ENCODE data around the gene ZNF618.

The ZNF618 gene

GRCh38 chr9:114046237-114046755 lies 170.2 kb downstream of the ZNF618 start:
- H3K27ac ChIP-seq: no peak overlapping the region

GRCh38 chr9:114046875-114047274 lies 170.8 kb downstream of the ZNF618 start:
- Histone ChIP-seq H3K27ac (no peak overlapping the region), H3K4me3 (no peak overlapping the region)

More at GRCh38 chr9:114046237-114046755, 170.2 kb downstream of the ZNF618 start:
- H3K4me3 ChIP-seq: no peak overlapping the region

DNA sequence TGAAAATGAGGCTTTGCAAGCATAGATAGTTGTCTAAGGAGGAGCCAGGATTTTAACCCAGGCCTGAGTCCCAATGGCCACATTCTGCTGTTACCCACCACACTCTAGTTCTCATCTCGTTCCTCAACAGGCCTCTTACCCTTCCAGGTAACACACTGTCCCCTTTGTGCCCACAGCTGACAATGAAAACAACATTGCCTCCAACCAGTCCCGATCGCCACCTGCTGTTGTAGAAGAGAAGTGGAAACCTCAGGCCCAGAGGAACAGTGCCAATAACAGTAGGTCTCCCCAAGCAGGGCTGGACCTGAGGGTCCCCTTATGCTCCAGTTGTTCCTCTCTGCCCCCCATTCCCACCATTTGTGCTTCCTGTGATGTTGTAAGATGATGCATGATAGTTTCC lies 171.6 kb downstream of the ZNF618 start:
- Histone ChIP-seq H3K4me3 (no peak overlapping the region), H3K27ac (no peak overlapping the region)

DNA sequence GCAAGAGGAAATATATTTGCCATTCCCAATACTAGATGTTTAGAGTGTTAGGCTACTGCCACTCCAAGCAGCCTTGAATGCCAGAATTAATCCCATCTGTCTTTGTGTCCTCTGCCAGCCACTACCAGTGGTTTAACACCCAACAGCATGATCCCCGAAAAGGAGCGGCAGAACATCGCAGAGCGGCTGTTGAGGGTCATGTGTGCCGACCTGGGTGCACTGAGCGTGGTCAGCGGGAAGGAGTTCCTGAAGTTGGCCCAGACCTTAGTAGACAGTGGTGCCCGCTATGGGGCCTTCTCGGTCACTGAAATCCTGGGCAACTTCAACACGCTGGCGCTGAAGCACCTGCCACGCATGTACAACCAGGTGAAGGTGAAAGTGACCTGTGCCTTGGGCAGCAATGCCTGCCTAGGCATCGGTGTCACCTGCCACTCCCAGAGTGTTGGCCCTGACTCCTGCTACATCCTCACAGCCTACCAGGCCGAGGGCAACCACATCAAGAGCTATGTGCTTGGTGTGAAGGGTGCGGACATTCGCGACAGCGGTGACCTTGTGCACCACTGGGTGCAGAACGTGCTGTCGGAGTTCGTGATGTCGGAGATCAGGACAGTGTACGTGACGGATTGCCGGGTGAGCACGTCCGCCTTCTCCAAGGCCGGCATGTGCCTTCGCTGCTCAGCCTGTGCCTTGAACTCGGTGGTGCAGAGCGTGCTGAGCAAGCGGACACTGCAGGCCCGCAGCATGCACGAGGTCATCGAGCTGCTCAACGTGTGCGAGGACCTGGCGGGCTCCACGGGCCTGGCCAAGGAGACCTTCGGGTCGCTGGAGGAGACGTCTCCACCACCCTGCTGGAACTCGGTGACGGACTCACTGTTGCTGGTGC lies 172.7 kb downstream of the ZNF618 start:
- H3K4me3 ChIP-seq: no peak overlapping the region

DNA sequence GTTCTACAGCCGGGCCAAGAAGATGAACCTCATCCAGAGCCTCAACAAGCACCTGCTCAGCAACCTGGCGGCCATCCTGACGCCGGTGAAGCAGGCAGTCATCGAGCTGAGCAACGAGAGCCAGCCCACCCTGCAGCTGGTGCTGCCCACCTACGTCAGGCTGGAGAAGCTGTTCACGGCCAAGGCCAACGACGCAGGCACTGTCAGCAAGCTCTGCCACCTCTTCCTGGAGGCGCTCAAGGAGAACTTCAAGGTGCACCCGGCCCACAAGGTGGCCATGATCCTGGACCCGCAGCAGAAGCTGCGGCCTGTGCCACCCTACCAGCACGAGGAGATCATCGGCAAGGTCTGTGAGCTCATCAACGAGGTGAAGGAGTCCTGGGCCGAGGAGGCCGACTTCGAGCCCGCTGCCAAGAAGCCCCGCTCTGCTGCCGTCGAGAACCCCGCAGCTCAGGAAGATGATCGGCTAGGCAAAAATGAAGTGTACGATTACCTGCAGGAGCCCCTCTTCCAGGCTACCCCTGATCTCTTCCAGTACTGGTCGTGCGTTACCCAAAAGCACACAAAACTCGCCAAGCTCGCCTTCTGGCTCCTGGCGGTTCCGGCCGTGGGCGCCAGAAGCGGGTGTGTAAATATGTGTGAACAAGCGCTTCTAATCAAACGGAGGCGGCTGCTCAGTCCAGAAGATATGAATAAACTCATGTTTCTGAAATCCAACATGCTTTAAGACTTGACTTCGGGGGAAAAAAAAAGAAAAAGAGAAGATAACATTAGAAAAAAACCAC lies 173.5 kb downstream of the ZNF618 start:
- Histone ChIP-seq H3K27ac (no peak overlapping the region), H3K4me3 (no peak overlapping the region)

More for the DNA sequence above, 172.7 kb downstream of the ZNF618 start:
- no peak overlapping the region for H3K27ac ChIP-seq

- H3K27ac ChIP-seq: no peak overlapping the region
- H3K4me3 ChIP-seq: no peak overlapping the region
These were observed 174.1 kb downstream of the ZNF618 start for GRCh38 chr9:114050226-114050568.

DNA sequence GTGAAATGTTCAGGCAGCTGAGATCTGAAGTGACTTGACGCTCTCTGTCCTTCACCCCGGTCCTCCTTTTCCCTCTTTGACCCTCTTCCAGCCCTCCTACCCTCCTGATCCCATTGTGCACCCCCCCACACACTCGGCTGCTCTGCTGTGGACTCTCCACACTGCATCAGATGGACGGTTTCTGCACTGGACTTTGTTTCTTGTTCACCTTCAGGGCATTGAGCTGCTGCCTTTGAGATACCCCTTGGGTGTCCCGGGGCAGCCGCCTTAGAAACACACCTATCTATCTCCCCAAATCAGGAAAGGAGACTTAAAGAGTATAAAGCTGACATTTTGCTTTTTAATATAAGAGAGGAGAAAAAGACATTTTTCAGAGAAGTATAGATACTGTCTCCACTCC lies 174.5 kb downstream of the ZNF618 start:
- Histone ChIP-seq H3K27ac (no peak overlapping the region), H3K4me3 (no peak overlapping the region)

- Histone ChIP-seq H3K27ac (no peak overlapping the region), H3K4me3 (no peak overlapping the region)
These were observed 175.2 kb downstream of the ZNF618 start for GRCh38 chr9:114051281-114051680.

DNA sequence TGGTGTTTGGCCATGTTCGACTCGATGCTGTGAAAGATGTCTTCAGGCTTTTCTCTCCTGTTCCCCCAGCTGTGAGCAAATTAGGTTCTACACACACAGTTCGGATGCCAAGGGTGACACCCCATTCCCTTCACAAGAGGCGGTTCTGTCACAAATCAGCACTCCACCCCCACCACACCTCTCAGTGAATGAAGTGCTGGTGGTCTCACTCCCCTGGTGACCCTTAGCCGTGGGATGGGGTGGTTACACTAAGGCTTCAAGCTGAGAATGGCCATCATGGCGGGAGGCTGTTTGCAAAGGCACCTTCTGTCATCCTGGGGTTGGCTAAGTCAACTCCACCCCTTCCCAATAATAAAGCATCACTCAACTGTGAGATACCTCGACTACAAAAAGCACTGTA lies 175.6 kb downstream of the ZNF618 start:
- Histone ChIP-seq H3K4me3 (no peak overlapping the region), H3K27ac (no peak overlapping the region)

DNA sequence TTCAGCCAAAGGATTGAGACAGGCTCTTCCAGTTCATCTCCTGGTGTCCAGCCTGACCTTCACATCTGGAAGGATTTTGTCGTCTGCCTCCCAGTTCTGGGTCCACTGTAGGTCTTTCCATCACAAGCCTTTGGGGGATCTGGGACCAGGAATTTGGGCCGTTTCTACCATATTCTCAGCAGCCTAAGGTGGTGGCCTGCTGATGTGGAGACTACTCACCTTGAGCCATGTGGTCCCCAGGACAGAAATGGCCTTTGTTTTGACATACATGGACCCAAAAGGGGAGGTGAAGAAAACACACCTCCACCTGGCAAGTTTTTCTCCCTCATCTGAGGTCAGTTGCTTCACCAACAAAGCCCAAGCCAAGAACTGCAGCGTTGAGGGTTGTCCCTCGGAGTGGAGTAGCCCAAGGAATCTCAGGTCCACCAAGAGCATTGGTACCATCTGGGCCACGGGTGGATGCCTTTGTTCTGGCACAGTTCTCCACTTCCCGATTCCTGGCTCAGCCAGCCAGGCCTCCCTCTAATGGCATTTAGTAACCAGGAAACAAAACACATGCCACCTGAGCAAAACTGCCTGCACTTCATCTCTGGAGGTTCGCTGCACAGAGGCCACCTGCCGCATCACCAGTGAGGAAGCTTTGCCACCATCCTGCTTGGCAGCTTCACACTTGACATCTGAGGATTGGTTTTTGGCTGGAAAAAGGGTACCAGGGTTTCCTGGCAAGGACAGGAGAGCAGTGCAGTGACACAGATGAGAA lies 177.3 kb downstream of the ZNF618 start:
- Histone ChIP-seq H3K4me3 (no peak overlapping the region), H3K27ac (no peak overlapping the region)

DNA sequence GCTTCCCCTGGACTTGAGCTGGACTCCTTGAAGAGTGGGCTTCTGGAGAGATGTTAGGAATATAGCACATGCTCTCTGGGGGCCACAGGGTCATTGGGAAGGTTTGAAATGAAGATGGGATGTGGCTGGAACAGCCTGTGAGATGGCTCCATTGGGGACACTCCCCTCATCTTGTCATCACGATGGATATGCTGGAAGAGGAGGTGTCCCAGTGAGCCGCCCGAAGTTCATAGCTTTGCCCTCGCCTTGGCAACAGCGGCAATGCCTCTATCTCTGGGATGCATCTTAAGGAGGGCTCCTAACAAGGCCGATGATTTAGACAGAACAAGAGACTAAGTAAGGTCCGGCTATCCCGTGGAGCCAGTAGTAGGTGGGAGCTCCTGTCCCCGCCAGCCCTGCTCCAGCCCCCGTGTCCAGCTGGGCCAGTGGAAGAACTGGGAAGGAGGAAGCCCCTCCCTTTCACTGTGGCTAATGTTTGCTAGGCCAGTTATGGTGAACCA lies 178.1 kb downstream of the ZNF618 start:
- Histone ChIP-seq H3K4me3 (no peak overlapping the region), H3K27ac (no peak overlapping the region)

DNA sequence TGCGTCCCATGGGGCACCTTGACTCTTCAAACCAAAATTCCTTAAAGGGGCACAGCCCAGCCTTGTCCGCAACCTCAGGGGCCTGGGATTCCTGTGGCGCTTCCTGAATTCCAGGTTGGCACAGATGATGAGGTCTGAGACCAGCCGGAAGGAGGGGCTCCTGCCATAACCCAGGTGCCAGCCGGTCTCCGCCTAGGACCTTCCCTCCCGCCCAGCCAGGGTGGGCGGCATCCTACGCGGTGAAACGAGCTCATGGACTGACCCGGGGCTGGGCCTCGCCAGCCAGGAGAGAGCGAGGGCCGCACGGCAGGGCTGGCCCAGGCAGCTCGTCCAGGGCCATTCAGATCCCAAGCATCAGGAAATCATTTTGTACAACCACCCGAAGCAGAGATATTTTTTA lies 179.0 kb downstream of the ZNF618 start:
- Histone ChIP-seq H3K4me3 (no peak overlapping the region), H3K27ac (no peak overlapping the region)

- H3K4me3 ChIP-seq: no peak overlapping the region
- no peak overlapping the region for H3K27ac ChIP-seq
These were observed 179.8 kb downstream of the ZNF618 start for GRCh38 chr9:114055894-114056293.

DNA sequence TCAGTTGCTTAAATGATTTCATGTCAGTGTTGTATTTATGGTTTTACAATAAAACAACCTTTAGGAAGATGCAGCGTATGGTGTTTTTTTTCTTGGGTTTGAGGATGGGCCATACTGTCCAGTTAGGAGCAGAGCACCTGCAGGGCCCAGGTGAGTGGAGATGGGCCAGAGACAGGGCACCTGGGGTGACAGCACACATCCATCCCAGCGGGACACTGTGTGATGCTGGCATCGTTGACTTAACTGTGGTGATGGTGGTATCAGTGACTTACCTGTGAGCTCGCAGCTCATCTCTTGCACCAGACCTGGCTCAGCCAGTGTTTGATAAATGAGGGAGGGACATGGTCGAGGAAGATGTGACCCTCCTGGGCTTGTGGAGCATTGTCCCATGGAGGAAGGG lies 180.4 kb downstream of the ZNF618 start:
- H3K4me3 ChIP-seq: no peak overlapping the region
- no peak overlapping the region for H3K27ac ChIP-seq

GRCh38 chr9:114057161-114057885 lies 181.2 kb downstream of the ZNF618 start:
- Histone ChIP-seq H3K27ac (no peak overlapping the region), H3K4me3 (no peak overlapping the region)

DNA sequence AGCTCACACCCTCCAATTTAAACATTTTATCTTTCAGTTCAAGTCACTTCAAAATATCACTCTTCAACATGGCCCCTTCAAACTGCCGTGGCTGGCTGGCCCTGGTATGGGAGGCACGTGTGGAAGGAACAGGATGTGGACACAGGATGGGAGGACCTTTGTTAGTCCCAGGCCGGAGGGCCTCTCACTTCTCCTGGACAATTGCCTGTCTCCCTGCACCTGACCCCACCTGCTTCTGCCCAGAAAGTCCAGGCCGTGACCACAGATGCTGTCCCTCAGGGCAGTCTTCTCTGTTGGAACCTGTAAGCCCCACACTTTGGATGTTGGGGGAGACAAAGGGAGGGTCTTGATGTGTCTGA lies 182.6 kb downstream of the ZNF618 start:
- Histone ChIP-seq H3K27ac (no peak overlapping the region), H3K4me3 (no peak overlapping the region)

GRCh38 chr9:114059047-114059803 lies 183.1 kb downstream of the ZNF618 start:
- H3K4me3 ChIP-seq: no peak overlapping the region
- H3K27ac ChIP-seq: no peak overlapping the region

DNA sequence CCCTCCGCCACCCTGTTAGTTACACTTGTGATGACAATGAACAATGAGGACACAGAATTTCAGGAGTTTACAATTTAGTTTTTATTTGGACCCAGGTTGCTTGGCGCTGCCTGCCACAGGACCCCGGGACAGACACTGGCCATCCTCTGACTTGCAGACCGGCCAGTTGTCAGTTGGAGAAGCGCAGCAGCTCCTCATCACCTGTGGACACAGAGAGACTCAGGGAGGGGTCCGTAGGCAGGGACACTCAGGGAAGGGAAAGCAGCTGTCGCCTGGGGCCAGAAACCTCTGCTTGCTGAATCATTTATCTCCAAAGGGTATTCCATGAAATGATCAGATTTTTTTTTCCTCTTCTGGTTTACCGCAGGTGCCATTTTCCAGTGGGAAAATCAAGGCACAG lies 184.0 kb downstream of the ZNF618 start:
- H3K27ac ChIP-seq: no peak overlapping the region
- H3K4me3 ChIP-seq: no peak overlapping the region

GRCh38 chr9:114060711-114061110 lies 184.6 kb downstream of the ZNF618 start:
- no peak overlapping the region for H3K27ac ChIP-seq
- no peak overlapping the region for H3K4me3 ChIP-seq

Measured in skin epidermis (tissue), 12 donors.